ENCODE data around the gene P2RX4.
"Not testable (repeated sequence)": the region's sequence is repeated elsewhere in the genome, so short reads cannot be mapped to it uniquely, and the experiment has no call there.

GRCh38 chr12:121281116-121281515, 71.2 kb downstream of the P2RX4 start:
- not testable (repeated sequence) for TF ChIP-seq CTCF, POLR2A (IDR thresholded peaks at IDR 0.05)
